Putamen (tissue), 1 donor: ENCODE data around the gene BLID.

ENCODE experiments used
- DNase-seq: peaks from one replicate; pipeline ENCODE4 v3.0.0-alpha.2; 2016; ENCODE audit warnings: low spot score

BLID gene, protein sequence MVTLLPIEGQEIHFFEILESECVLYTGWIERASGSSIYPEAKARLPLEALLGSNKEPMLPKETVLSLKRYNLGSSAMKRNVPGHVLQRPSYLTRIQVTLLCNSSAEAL

DNA sequence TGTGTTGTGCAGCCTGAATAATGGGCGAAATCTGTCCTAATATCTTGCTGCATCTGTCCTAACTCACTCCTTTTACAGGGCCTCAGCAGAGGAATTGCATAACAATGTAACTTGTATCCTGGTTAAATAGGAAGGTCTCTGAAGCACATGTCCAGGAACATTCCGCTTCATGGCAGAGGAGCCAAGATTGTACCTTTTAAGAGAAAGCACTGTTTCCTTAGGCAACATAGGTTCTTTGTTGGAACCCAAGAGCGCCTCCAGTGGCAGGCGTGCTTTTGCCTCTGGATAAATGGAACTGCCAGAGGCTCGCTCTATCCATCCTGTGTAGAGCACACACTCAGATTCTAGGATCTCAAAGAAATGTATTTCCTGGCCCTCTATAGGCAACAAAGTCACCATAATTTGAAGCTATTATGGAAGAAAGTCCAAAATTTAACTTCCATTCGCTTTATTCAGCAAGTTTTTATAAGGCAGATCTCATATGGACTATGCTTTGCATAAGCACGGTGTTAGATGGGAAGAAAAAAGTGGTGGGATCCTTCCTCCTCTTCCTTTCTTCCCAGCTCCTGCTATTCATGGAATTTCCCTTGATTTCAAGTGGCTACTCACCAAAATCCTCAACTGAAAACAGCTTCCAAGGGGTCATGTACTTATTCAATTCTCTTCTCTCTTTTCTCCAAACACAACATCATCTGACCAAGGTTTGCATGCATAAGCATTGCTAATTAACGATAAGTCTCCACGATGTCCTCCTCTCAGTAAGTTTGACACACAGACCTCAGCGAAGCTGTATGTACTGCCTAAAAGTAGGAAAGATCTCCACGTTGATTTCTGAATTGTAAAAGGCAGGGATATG lies at the start of gene BLID:
Gene BLID, minus strand, starts transcription at position 692 of the 856 bp plus-strand sequence. Its CDS starts 293 bp downstream, at position 399.
- DNase-seq: peak; percentile 36

DNA sequence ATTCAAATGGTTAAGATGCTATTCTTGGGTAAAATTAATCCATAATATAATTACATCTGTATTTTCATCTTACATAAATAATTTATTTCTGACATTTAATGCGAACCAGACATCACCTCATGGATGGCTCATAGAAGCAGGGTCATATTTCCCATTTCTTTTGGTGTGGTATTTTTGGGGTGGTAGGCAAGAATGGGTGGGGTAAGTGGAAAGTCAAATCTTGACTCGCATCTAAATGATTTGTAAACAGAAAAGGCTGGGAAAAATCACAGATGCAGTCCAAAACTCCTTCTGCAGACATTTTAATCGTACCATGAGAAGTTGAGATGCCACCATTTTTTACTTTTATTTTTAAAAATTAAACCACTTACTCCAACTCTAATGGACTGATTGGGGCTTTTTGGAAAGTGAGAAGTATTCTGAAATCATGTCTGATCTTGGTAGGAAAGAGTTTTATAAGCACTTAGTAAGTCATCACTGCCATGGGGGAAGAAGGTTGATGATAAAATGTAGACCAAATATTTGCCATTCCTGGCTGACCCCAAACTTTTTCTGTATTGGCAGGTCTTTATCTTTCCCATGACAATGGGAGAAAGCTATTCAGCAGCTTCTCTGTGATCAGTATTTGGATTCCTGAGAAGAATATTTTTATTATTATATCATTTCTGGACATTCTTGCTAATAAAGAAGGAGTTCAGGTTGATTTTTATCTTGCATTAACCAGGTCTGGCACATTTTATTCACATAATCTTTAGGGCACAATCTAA lies 47.2 kb upstream of the BLID start:
- DNase-seq: no peak

GRCh38 chr11:122162095-122162494 lies 46.1 kb upstream of the BLID start:
- DNase-seq: no peak

DNA sequence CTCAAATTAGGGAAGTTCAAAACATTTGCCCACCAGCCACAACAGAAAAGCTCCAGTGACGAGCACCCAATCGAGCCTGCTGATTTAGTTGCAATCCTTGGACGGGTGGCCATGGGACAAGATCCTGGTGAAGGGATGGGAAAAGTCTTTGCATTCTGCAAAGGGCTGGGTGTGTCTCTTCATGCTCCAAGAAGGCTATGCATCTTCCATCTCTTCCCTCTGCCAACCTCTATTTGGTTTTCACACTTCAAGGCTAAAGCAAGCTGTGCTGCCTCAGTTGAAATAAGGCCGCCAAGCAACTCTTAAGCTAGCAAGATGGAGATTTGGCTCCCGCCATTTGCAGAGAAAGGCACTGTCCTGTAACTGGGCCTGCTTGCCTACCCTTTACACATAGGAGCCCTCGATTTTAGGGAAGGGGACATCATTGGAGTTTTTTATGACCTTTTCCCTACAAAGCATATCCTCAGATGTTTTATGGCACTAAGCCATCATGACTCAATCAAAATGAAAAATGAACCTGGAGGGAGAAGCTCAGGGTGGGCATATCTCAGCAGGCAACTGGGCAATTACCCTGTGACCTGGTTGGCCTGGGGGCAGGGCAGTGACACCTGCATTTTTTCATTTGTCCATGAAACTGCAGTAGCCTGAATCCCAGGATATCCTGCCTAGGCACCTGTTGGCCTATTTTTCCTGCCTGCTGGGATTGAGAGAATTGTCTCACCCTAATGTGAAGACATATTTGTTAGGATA lies 45.0 kb upstream of the BLID start:
- DNase-seq: no peak

DNA sequence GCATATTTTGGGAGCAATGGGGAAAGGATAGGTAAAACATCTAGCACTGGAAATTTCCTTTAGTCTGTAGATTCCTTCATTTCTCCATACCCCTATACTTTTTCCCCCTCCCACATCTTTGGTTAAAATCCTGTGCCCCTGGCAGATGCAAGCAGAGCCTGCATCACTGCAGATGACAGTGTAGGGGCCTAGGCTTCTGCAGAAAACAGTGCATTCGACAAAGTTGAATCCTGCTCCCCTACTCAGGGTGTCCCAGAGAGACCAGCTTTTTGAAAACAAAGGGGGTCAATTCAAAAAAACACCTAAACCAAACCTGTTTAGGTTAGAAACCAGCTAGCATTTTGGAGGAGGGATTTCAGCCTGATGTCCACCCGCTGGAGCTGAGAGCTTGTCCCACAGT lies 43.8 kb upstream of the BLID start:
- no peak for DNase-seq

DNA sequence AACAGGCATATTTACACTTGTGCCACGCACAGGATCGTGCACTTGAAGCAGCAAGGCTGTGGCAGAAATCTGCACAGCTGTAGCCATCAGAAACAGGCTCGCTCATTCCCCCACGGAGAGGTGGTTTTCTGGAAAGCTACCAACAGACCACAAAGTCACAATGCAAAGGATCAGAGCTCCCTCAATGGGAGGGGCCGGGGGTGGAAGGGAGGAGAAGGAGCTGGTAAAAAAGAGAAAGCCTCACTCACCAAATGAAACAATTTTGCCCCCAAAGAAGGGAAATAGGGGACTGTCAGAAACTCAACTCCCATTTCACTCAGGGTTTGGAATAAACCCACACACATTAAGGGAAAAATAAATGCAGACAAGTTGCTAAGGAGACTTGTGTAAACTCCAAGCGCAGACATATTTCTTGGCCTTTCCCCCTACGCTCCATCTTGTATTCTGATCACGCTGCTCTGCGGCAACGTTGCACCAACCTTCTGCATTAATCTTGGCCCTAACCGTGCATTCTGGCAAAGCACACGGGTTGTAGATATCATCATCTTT lies 43.2 kb upstream of the BLID start:
- peak; percentile 70 for DNase-seq

- DNase-seq: no peak
Measured at GRCh38 chr11:122158171-122158570, 42.2 kb upstream of the BLID start.

DNA sequence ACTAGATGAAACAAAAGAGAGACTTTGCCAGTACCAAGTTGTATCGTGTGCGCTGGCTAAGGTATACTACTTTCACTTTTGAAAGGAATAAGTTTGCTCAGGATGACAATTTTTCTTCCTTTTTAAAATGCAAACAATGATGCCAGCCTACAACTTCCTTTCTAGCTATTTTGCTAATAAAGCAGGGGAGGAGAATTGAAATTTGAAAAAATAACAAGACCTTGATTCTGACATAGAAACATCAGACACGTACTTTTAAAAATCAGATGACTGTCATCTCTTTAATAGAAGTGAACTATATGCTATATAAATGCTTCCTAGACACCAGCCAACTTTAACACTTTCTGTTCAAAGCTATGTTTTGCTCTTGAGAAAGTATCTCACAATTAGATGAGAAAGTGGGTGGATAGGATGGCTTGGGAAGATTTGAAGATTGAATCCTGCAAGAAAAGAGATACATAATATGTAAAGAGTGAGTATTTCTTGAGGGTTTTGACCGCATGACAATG lies 41.7 kb upstream of the BLID start:
- DNase-seq: no peak

- no peak for DNase-seq
Measured at GRCh38 chr11:122156940-122157382, 40.9 kb upstream of the BLID start.

DNA sequence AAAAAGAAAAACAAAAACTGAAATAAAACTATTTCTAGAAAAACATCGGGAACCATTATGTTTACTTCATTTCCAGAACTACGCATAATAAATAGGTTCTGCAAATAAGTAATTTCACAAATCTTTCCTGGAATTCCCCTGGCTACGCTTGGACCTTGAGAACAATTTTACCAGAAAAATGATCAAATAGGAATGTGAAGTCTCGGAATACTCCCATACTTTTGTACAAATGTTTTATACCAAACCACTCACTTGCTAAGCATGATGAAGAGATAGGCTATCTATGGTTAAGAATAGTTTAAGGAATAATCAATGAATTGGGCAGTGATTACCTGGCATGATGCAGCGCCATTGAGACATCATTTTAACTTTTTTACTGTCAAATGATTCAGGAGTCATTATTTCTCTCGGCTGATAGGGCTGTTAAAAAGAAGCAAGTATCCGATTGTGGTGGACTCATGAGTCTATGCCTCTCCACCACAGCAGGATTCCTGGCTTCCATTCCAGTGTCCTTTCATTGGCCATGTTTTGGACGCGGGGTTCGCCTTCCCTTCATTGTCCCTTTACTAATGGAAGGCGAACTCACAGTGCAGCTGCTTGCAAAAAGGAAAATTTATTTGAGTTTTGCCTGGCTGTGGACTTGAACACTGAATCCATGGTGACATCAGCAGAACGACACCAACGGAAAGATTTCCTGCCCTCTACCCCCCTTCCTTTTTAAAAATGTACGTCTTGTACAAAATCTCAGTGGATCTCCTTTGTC lies 39.9 kb upstream of the BLID start:
- peak; percentile 66 for DNase-seq

DNA sequence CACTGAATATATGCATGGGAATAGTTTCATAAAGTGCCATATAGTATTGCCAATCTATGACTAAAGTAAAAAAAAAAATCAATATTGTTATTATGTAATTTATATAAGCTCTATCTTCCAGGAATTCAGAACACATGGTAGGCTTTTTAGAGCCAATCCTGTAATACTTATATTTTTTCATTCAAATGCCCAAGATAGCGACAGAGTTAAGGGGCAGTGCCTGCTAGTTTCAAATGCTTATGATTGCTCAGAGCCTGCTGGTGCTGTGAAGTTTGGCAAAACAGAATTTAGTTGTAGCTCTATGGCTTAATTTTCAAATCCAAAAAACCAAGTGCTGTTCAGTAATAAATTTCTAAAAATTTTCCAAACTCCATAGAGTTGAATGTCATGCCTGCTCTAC lies 39.0 kb upstream of the BLID start:
- DNase-seq: no peak

- no peak for DNase-seq
Measured at GRCh38 chr11:122154227-122154626, 38.2 kb upstream of the BLID start.

GRCh38 chr11:122153746-122154145 lies 37.7 kb upstream of the BLID start:
- DNase-seq: no peak

GRCh38 chr11:122150216-122151124 lies 34.5 kb upstream of the BLID start:
- DNase-seq: no peak

DNA sequence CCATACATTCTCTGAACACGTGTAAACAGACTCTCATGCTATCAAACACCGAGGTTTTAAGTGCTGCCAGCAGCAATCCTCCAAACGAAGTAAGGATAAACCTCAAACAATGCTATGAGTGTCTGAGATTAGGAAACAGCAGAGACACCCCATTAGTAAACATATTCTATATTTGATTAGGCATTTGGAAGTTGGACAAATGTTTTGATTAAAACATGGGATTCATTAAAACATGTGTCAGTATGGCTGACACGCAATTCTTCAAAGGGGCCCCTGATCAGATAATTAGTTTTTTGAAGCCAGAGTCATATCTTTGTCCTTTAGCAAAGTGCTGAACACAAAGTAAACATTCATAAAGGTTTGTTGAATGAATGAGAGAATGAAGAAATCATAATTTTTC lies 33.2 kb upstream of the BLID start:
- no peak for DNase-seq

- DNase-seq: no peak
Measured at GRCh38 chr11:122146475-122146874, 30.5 kb upstream of the BLID start.

- no peak for DNase-seq
Measured at GRCh38 chr11:122145715-122146274, 29.8 kb upstream of the BLID start.

GRCh38 chr11:122144752-122145151 lies 28.7 kb upstream of the BLID start:
- no peak for DNase-seq

DNA sequence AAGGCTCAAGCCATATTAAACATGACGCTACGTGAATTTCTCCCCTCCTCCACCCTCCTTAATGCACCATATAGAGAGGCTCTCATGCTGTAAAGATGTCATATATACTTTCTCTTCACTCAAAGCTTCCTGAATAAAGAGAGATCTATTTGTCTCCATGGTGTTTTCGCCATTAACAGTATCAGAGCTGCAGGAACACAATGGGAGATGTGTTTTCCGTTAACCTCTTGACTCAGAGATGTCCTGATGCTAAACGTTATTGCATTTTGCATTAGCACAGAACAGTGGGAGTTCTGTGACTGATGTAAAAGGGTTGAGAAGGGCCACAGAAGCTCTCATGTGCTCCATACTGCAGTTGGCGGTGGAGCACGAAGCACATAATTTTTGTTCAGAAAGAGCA lies 25.7 kb upstream of the BLID start:
- peak; percentile 61 for DNase-seq

DNA sequence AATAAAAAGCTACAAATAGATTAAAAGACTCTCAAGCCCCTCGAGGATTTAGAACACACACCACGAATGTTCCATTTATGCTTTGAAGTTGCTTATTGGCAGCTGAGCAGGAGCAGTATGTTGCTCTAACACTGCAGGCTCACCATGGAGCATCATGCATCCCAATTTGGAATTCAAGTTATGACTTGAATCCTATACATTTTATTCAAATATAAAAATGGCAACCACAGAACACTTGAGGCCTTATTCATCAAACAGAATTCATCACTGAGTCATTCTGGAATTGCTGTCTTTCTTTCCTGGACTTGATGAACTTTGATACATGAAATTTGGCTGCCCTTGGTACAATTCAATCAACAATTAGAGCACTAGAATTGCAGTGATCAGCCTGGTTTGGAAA lies 24.5 kb upstream of the BLID start:
- DNase-seq: no peak
